Measurements from ENCODE around the gene SLC22A23. TPM values are rescaled to one million over a fixed set of nuclear protein-coding genes. Genes with fewer than 3 reads are reported as not detected.

Gene SLC22A23
- total RNA-seq, 2 donors from 2014 or later, result 11.1 to 13.3 TPM

GRCh38 chr6:3499603-3500002, 42.8 kb upstream of the SLC22A23 start:
- Mint-ChIP-seq H3K4me1 (peaks cover 9% of the 10 kb centered on the region), H3K36me3 (ENCODE audit: low read depth) (no peaks in the 10 kb centered on the region), H3K27me3 (ENCODE audit: insufficient read depth) (peaks cover 5% of the 10 kb centered on the region), H3K4me3 (no peak overlapping the region), H3K9me3 (peaks cover 4% of the 10 kb centered on the region), H3K27ac (no peak overlapping the region)
- Histone ChIP-seq H3K9ac (ENCODE audit: extremely low read depth, low read length, poor library complexity, severe bottlenecking) (no peak overlapping the region), H3K4me1 (ENCODE audit: control insufficient read depth, insufficient read depth, low read length) (no peaks in the 10 kb centered on the region), H3K27me3 (ENCODE audit: control insufficient read depth, insufficient read depth, low read length, poor library complexity, severe bottlenecking) (no peaks in the 10 kb centered on the region), H3K9me3 (ENCODE audit: control insufficient read depth, low read length) (peaks cover 6% of the 10 kb centered on the region), H3K27ac (ENCODE audit: low read depth, low read length) (no peak overlapping the region), H3K36me3 (ENCODE audit: control insufficient read depth, insufficient read depth, low read length) (no peaks in the 10 kb centered on the region), H3K4me3 (ENCODE audit: low read length) (no peak overlapping the region)
- 80 to 98% methylated on average over 1 of the region's 1 CpG for WGBS, 2 experiments (ENCODE audit: insufficient coverage in 1 of 2, insufficient read length in 1 of 2)
- no peak for TF ChIP-seq CTCF (conservative IDR thresholded peaks at IDR 0.05)
- no peak for DNase-seq

- H3K27me3 ChIP-seq (ENCODE audit: control insufficient read depth, insufficient read depth, low read length, poor library complexity, severe bottlenecking), result no peaks in the 10 kb centered on the region
- H3K36me3 ChIP-seq (ENCODE audit: control insufficient read depth, insufficient read depth, low read length), result no peaks in the 10 kb centered on the region
- H3K4me1 ChIP-seq (ENCODE audit: control insufficient read depth, insufficient read depth, low read length), result no peaks in the 10 kb centered on the region
- H3K9me3 ChIP-seq (ENCODE audit: control insufficient read depth, low read length), result peaks cover 6% of the 10 kb centered on the region
- Mint-ChIP-seq H3K4me1 (peaks cover under 1% of the 10 kb centered on the region), H3K36me3 (ENCODE audit: low read depth) (no peaks in the 10 kb centered on the region), H3K27ac (no peak overlapping the region), H3K4me3 (no peak overlapping the region), H3K27me3 (ENCODE audit: insufficient read depth) (peaks cover 20% of the 10 kb centered on the region), H3K9me3 (peaks cover 4% of the 10 kb centered on the region)
- DNase-seq, result no peak
- no peak for TF ChIP-seq CTCF (conservative IDR thresholded peaks at IDR 0.05)
- H3K9ac ChIP-seq (ENCODE audit: extremely low read depth, low read length, poor library complexity, severe bottlenecking), result no peak overlapping the region
- no peak overlapping the region for H3K27ac ChIP-seq (ENCODE audit: low read depth, low read length)
- WGBS, 2 experiments (ENCODE audit: insufficient coverage in 1 of 2, insufficient read length in 1 of 2), result 96% methylated on average over 1 of the region's 1 CpG; no CpG with 5 or more reads in 1 of the 2 experiments
- no peak overlapping the region for H3K4me3 ChIP-seq (ENCODE audit: low read length)
Measured at GRCh38 chr6:3496395-3496794, 39.5 kb upstream of the SLC22A23 start.

- DNase-seq, result no peak
- H3K9me3 Mint-ChIP-seq, result peaks cover 4% of the 10 kb centered on the region
- no peak overlapping the region for H3K27ac ChIP-seq (ENCODE audit: low read depth, low read length)
- H3K4me3 Mint-ChIP-seq, result no peak overlapping the region
- no peak overlapping the region for H3K9ac ChIP-seq (ENCODE audit: extremely low read depth, low read length, poor library complexity, severe bottlenecking)
- 88 to 93% methylated on average over 3 to 7 of the region's 7 CpGs for WGBS, 2 experiments (ENCODE audit: insufficient coverage in 1 of 2, insufficient read length in 1 of 2)
- H3K27me3 ChIP-seq (ENCODE audit: control insufficient read depth, insufficient read depth, low read length, poor library complexity, severe bottlenecking), result no peaks in the 10 kb centered on the region
- H3K36me3 Mint-ChIP-seq (ENCODE audit: low read depth), result no peaks in the 10 kb centered on the region
- H3K4me3 ChIP-seq (ENCODE audit: low read length), result no peak overlapping the region
- peaks cover 23% of the 10 kb centered on the region for H3K27me3 Mint-ChIP-seq (ENCODE audit: insufficient read depth)
- no peaks in the 10 kb centered on the region for H3K36me3 ChIP-seq (ENCODE audit: control insufficient read depth, insufficient read depth, low read length)
- H3K4me1 ChIP-seq (ENCODE audit: control insufficient read depth, insufficient read depth, low read length), result peaks cover under 1% of the 10 kb centered on the region
- no peak for TF ChIP-seq CTCF (conservative IDR thresholded peaks at IDR 0.05)
- peaks cover 6% of the 10 kb centered on the region for H3K9me3 ChIP-seq (ENCODE audit: control insufficient read depth, low read length)
- H3K27ac Mint-ChIP-seq, result no peak overlapping the region
- H3K4me1 Mint-ChIP-seq, result peaks cover 5% of the 10 kb centered on the region
Measured at GRCh38 chr6:3494391-3495100, 37.7 kb upstream of the SLC22A23 start.
